Measurements from ENCODE around the gene ORMDL1.

Gene ORMDL1

DNA sequence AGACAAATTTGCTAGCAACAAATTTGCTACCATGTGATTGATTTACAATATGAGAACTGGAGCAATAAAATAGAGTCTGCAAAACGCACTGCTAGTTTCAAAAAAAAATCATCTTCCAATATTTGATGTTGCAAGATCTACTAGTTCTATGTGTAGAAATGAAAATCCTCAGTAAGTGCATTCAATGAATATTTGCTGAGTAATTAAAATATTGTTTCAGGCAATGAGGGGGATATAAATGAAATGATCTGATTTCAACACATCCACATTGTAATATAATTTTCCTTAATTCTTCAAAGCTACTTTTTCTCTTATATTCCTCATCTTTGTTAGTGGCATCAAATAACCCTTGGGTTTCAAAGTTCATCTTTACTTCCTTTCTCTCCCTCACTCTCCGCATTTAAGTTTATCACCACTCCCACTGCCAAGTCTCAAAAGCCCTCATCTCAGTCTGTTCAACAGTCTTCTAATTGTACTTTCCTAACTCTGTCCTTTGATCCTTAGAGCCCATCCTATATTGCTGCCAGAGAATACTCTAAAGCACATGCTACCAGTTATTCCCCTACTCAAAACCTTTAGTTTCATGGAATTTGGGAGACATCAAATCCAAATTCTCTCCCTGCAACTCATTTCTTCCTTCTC, 27.7 kb downstream of the ORMDL1 start:
- H3K4me3 ChIP-seq (ENCODE audit: low read depth, low read length, poor library complexity, severe bottlenecking): no peak overlapping the region
- H3K9me2 ChIP-seq (ENCODE audit: low read depth, low read length): no peaks in the 10 kb centered on the region
- no peaks in the 10 kb centered on the region for H3K27me3 ChIP-seq (ENCODE audit: insufficient read depth, low read length)
- no peaks in the 10 kb centered on the region for H4K20me1 ChIP-seq (ENCODE audit: insufficient read depth, low read length)
- no peak overlapping the region for H2AFZ ChIP-seq (ENCODE audit: low read length)
- H3K9me3 ChIP-seq (ENCODE audit: low read length): no peaks in the 10 kb centered on the region
- no peaks in the 10 kb centered on the region for H3K79me2 ChIP-seq (ENCODE audit: insufficient read depth, low read length)
- TF ChIP-seq EZH2 (IDR thresholded peaks at IDR 0.05; ENCODE audit: borderline replicate concordance, low read length): no peak
- TF ChIP-seq, protein P1, sequence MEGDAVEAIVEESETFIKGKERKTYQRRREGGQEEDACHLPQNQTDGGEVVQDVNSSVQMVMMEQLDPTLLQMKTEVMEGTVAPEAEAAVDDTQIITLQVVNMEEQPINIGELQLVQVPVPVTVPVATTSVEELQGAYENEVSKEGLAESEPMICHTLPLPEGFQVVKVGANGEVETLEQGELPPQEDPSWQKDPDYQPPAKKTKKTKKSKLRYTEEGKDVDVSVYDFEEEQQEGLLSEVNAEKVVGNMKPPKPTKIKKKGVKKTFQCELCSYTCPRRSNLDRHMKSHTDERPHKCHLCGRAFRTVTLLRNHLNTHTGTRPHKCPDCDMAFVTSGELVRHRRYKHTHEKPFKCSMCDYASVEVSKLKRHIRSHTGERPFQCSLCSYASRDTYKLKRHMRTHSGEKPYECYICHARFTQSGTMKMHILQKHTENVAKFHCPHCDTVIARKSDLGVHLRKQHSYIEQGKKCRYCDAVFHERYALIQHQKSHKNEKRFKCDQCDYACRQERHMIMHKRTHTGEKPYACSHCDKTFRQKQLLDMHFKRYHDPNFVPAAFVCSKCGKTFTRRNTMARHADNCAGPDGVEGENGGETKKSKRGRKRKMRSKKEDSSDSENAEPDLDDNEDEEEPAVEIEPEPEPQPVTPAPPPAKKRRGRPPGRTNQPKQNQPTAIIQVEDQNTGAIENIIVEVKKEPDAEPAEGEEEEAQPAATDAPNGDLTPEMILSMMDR (IDR thresholded peaks at IDR 0.05; ENCODE audit: low read length): no peak
- no peak overlapping the region for H3K27ac ChIP-seq (ENCODE audit: low read depth, low read length, poor library complexity, severe bottlenecking)
- H3K4me1 ChIP-seq (ENCODE audit: insufficient read depth, low read length, severe bottlenecking): peaks cover 4% of the 10 kb centered on the region
- no peak overlapping the region for H3K4me2 ChIP-seq (ENCODE audit: low read length)
- peaks cover 16% of the 10 kb centered on the region; the same call in 1 of the 2 replicates for H3K36me3 ChIP-seq (ENCODE audit: insufficient read depth, low read length)
- no peaks in the 10 kb centered on the region for H3F3A ChIP-seq (ENCODE audit: insufficient read depth, low read length)
- H3K9ac ChIP-seq (ENCODE audit: low read length): no peak overlapping the region

DNA sequence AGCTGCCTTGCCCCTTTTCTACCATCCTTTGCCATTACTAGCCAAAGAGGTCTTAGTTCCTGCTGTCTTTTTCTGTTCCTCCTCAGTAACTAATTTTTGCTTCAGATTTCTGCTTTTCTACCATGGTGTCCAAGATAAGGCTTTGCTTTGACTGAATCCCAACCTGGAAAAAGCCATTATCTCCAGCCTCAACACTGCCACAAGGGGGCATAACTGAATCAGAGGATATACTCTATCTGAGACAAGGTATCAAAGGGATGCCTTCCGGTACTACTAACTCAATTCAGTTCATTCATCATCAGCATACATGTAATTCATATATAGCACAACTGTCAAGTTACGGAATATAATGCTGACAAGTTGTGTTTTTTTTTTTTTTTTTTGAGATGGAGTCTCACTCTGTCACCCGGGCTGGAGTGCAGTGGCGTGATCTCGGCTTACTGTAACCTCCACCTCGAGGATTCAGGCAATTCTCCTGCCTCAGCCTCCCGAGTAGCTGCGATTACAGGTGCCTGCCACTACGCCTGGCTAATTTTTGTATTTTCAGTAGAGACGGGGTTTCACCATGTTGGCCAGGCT, 33.0 kb downstream of the ORMDL1 start:
- Histone ChIP-seq H3F3A (ENCODE audit: insufficient read depth, low read length) (no peaks in the 10 kb centered on the region), H2AFZ (ENCODE audit: low read length) (no peak overlapping the region), H3K36me3 (ENCODE audit: insufficient read depth, low read length) (peaks cover 20% of the 10 kb centered on the region; the same call in 1 of the 2 replicates), H3K4me3 (ENCODE audit: low read depth, low read length, poor library complexity, severe bottlenecking) (no peak overlapping the region), H3K4me2 (ENCODE audit: low read length) (no peak overlapping the region), H3K9ac (ENCODE audit: low read length) (no peak overlapping the region), H3K79me2 (ENCODE audit: insufficient read depth, low read length) (no peaks in the 10 kb centered on the region), H4K20me1 (ENCODE audit: insufficient read depth, low read length) (no peaks in the 10 kb centered on the region), H3K4me1 (ENCODE audit: insufficient read depth, low read length, severe bottlenecking) (no peaks in the 10 kb centered on the region), H3K9me3 (ENCODE audit: low read length) (no peaks in the 10 kb centered on the region), H3K27ac (ENCODE audit: low read depth, low read length, poor library complexity, severe bottlenecking) (no peak overlapping the region), H3K9me2 (ENCODE audit: low read depth, low read length) (no peaks in the 10 kb centered on the region), H3K27me3 (ENCODE audit: insufficient read depth, low read length) (no peaks in the 10 kb centered on the region)
- TF ChIP-seq EZH2 (IDR thresholded peaks at IDR 0.05; ENCODE audit: borderline replicate concordance, low read length): no peak
- TF ChIP-seq, protein P1 (IDR thresholded peaks at IDR 0.05; ENCODE audit: low read length): peak; percentile 81

- Histone ChIP-seq H3K27me3 (ENCODE audit: insufficient read depth, low read length) (no peaks in the 10 kb centered on the region), H3K4me3 (ENCODE audit: low read depth, low read length, poor library complexity, severe bottlenecking) (no peak overlapping the region), H4K20me1 (ENCODE audit: insufficient read depth, low read length) (no peaks in the 10 kb centered on the region), H3K79me2 (ENCODE audit: insufficient read depth, low read length) (no peaks in the 10 kb centered on the region), H3K4me2 (ENCODE audit: low read length) (no peak overlapping the region), H3K9me2 (ENCODE audit: low read depth, low read length) (no peaks in the 10 kb centered on the region), H2AFZ (ENCODE audit: low read length) (no peak overlapping the region), H3K9me3 (ENCODE audit: low read length) (no peaks in the 10 kb centered on the region), H3K4me1 (ENCODE audit: insufficient read depth, low read length, severe bottlenecking) (no peaks in the 10 kb centered on the region), H3K9ac (ENCODE audit: low read length) (no peak overlapping the region), H3K36me3 (ENCODE audit: insufficient read depth, low read length) (no peaks in the 10 kb centered on the region), H3F3A (ENCODE audit: insufficient read depth, low read length) (no peaks in the 10 kb centered on the region), H3K27ac (ENCODE audit: low read depth, low read length, poor library complexity, severe bottlenecking) (no peak overlapping the region)
- TF ChIP-seq, protein P1 (IDR thresholded peaks at IDR 0.05; ENCODE audit: low read length): no peak
- no peak for TF ChIP-seq EZH2 (IDR thresholded peaks at IDR 0.05; ENCODE audit: borderline replicate concordance, low read length)
Observed at GRCh38 chr2:189729430-189729829, 54.7 kb downstream of the ORMDL1 start.

All from OCI-LY1 (cell line).